ENCODE data around the gene HYLS1.
A peak's percentile ranks its signal among the peaks of the same experiment; 100 is the strongest.

The HYLS1 gene

DNA sequence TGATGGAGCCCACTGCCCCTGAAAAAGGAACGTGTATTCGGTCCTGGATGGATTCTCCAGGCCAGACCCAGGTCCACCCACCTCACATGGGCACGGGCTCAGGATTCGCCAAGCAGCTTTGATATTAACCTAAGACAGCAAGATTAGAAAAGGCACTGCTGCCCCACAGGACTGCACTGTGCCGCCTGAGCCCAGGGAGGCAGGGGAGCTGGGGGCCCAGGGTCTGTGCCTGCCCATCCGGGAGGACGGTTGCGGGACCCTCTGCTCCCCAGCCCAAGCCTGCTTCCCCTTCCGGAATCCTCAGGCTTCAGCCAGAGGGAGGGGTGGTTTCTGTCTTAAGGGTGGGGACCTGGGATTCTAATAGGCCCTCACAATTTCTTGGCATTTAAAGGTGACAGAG is 44.8 kb downstream of the HYLS1 start:
- DNase-seq = no peak

DNA sequence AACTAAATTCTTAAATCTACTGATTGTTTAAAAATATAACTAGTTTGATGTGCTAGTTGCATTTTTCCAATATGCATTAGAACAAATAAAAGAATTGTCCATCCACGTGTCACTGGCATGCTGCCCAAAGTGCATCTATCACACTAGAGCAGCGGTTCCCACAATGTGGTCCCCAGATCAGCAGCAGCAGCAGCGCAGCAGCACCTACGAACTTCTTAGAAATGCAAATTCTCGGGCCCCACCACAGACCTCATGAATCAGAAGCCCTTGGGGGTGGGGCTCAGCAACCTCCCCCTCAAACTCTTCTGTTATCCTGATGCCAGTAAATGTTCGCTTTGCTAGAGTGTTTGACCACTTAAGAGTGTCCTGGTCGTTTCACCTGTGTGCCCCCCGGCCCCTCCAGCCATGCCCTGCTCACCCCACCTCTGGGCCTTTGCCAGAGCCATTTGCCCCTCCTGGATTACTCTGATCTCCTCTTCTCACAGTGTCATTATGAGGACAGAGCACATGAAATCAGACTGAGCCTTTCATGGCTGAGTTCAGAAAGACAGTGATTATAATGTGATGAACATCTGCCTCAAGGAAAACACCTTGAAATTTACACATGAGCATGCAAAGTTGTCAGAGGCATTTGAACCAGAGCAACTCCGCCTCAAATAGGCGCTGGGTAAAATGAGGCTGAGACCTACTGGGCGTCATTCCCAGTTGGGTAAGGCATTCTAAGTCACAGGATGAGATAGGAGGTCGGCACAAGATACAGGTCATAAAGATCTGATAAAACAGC is 45.8 kb downstream of the HYLS1 start:
- DNase-seq = peak in 4 of 56 donors; percentile 16 to 25 (median 20)

DNA sequence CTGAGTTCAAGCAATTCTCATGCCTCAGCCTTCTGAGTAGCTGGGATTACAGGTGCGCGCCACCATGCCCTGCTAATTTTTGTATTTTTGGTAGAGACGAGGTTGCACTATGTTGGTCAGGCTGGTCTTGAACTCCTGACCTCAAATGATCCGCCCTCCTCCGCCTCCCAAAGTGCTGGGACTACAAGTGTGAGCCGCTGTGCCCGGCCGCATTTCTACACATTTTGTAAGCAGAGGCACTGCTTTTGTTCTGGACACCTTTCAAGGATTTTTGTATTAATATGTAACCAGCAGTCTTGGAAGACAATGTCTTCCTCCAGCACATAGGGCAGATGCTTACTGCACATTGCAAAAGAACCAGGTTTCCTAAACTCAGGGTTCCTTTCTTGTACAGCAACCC is 47.0 kb downstream of the HYLS1 start:
- DNase-seq = no peak

DNA sequence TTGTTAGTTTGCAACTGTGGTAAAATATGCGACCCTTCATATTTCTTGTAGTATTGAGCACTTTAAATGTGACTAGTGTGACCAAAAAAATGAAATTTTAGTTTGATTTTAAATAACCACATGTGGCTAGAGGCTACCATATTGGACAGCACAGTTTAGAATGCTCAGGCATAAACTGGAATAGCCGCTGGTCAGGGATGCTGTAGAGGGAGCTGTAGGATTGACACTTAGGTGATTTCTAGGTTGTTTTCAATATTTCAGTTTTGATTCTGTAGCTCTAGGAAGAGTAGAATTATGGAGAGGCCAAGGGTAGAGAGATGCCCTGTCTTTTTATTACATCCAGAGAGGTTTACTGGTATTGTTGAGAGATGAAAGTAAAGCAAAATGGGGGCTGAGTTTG is 47.6 kb downstream of the HYLS1 start:
- no peak for DNase-seq

DNA sequence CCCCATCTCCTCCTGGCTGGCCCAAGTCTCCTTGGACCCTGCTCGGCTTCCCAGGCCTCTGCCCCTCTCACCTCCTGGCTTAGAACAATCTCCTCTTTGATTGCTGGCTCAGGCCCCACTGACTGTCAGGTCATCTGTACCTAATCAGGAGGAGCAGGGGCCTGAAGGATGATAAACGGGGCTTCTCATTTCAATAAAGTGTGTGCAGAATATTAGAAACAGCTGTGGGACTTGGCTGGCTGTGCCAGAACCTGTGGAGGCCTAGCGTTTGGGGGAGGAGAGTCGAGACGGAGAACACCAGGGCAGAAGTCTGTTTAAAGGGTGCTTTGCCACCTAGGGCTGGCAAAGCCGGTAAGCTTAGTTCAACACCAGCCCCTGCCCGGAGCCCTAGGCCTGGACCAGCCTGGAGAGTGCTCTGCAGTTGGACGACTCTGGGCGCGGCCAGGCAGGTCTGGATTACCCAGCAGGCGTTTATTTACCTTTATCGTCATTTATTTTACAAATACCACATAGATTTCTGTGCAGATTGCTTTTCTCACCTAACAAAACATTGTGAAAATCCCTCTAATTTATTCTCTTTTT is 48.2 kb downstream of the HYLS1 start:
- no peak for DNase-seq

DNA sequence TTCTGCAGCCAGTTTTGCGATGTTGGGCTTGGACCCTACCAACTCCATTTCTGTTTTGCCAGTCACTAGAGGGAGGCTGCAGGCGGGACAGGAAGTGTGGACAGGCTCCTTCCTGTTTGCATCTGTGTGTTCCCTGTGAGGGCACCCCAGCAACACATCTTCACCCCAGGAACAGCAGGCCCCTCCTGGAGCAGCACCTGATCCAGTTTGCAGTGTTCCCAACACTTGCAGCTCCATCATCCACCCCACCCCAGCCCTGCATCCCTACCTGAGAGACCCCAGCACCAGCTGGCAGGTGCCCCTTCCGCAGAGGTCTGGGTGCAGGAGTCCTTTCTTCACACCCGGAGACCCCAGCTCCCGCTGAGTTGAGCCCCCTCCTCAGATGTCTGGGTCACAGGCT is 51.0 kb downstream of the HYLS1 start:
- no peak for DNase-seq

DNA sequence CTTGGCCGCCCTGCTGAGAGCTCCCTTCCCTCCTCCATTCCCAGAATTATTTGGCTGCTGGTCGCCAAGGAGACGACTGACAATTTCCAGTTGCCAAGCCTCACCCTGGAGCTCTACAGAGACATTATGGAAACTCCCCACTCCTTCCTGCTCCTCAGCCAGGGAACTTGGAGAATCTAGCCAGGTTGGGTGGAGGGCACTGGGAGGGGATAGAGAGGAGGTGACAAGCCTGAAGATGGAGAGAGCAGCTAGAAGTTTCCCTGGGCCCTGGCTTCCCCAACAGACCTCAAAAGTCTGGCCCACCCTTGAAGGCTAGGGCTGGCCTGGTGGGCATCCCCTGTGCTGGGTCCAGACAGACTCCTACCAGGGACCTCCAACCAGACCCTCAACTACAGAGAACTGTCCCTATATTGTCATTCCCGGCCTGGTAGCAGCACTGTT is 51.6 kb downstream of the HYLS1 start:
- DNase-seq = peak in 27 of 56 donors; percentile 7 to 62 (median 29)

DNA sequence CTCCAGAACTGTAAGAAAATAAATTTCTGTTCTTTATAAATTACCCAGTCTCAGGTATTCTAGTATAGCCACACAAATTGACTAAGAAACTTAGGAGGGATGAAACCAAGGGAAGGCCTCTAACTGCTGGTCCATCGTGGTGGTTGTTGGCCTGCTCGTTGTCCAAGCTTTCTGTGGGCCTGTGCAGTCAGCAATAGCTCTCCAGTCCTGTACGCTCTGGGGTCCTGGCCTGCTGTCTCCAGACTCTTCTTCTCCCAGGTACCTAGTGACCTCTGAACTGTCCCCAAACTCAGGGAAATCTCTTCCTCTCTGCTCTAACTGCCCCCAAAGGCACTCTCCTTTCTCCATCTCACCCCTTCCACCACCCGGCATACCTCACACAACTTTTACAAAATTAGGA is 52.7 kb downstream of the HYLS1 start:
- no peak for DNase-seq

DNA sequence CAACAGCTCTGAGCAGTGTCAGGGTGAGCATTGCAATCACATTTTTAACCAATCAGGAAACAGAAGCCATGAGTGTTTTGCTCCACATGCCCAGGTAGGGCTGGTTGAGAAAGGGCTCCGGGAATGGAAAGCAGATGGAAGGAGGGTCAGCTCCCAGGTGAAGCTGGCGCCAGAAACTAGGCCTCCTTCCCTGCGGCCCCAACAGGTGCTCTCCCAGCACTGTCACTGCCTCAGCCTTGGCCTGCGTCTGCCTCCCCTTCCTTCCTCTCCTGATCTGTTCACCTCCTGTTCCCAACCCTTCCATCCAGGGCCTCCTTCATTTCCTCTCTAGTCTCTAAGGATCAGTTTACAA is 53.8 kb downstream of the HYLS1 start:
- DNase-seq = no peak

DNA sequence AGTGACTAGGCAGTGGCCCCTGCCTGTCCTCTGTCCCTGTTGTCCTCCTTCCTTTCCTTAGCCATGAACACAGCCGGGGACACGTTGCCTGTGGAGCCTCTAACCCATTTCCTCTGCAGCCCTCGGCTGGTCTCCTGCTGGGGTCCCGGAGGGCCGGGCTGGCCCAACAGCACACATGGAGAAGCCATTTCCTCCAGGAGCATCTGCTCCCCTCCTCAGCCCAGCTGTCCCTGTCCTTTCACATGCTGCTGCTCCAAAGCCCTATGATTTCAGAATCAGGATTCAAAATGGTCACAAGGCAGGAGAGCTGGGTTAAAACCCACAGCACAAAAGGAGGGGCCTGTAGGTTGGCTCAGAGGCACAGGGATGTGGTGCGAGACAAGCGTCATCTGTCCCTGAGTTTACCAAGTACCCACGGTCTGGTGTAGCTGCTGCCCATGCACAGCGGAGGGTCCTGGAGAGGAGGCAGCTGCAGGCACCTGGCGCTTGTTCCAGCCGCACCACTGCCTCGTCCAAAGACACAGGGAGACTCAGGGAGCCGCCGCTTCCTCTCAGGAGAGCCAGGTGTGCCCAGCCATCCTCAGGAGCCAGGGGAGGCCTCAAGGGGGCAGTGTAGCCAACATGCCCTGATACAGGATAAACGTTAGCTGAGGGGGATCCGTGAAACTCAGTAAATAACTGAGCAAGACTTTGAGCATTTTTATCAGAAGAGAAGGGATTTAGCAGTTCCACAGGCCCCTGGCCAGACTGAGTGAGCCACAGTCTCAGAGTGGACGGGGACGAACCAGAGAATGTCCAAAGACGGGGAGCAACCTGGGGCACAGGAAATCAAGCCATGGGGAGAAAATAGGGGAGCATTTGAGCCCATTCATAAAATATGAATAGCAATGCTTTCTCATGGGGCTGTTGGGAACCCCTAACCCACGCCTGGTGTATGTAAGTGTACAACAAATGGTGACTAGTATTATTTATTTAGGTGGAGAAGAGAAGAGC is 54.4 kb downstream of the HYLS1 start:
- DNase-seq = peak in 21 of 56 donors; percentile 5 to 66 (median 17)

DNA sequence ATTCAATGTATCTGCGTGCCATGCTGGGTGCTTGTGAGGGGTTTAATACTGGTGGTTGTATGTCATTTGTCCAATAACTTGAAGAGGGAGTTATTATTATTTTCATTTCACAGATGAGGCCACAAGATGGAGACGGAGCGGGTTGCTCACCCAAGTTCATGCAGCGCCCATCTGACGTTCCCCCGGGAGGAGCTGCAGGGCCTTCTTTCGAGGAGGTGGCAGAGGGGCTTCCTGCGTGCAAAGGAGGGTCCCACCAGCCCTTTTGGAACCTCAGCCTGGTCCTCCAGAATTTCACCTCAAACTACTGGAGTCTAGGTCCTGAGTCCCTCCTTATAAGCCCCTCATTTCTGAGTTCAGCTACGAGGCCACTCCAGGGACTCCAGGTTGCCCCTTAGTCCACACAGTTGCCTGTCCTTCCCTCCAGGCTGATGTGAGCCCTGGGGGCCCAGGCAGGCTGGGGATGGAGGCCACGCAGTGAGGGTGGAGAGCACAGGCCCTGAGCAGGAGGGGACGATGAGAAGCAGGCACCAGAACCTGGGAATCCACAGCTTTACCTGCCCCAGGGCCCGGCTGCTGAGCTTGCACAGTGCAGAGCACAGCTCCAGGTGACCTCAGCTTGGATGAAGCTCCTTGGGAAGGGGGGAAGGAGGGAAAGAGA is 55.4 kb downstream of the HYLS1 start:
- DNase-seq = no peak

DNA sequence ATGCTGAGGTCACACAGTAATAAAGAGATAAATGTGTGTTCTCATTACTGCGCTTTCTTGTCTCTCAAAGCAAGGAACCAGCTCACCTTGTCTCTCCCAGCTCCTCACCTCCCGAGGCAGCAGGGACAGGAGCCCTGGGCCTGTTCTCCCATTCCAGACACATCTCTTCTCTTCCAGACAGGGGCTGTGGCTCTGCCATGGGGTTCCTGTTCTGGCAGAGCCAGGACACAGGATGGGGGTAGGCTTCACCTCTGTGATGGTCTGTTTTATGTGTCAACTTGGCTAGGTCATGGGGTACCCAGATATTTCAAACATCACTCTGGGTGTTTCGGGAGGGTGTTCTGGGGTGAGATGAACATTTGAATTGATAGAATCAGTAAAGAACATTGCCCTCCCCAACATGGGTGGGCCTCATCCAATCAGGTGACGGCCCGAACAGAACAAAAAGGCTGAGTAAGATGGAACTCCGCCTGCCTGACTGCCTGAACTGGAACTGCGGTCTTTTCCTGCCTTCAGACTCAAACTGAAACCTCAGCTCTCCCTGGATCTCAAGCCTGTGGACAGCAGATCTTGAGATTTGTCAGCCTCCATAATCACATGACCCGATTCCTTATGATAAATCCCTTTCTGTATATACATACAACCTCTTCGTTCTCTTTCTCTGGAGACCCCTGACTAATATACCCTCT is 56.3 kb downstream of the HYLS1 start:
- DNase-seq = no peak

DNA sequence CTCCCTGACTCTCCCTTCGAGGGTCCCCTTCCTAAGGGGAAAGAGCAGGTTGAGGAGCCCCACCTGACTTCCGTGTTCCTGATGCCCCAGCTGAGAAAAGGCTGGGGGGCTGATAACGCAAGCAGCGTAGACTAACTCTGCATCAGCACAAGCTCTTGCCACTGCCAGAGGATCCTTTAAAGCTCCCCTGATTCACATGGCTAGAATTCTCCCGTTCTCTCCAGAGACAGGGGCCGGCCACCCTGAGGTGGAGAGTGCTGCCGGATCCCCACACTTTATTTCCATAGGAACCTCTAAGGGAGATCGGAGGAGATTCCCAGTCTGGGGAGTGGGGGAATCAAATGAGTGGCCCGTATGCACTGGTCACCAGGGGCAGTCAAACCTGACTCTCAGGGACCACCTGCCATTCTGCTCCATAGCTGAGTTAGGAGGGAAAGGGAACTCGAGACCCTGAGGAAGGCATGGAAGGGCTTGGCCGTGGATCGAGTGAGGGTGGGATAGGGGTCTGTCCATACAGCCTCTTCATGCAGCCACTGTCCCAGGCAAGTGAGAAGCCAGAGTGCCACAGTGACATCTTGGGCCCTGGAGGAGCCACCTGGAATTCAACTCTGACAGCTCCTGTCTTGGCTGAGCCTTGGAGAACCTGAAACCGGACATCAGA is 57.0 kb downstream of the HYLS1 start:
- no peak for DNase-seq

DNA sequence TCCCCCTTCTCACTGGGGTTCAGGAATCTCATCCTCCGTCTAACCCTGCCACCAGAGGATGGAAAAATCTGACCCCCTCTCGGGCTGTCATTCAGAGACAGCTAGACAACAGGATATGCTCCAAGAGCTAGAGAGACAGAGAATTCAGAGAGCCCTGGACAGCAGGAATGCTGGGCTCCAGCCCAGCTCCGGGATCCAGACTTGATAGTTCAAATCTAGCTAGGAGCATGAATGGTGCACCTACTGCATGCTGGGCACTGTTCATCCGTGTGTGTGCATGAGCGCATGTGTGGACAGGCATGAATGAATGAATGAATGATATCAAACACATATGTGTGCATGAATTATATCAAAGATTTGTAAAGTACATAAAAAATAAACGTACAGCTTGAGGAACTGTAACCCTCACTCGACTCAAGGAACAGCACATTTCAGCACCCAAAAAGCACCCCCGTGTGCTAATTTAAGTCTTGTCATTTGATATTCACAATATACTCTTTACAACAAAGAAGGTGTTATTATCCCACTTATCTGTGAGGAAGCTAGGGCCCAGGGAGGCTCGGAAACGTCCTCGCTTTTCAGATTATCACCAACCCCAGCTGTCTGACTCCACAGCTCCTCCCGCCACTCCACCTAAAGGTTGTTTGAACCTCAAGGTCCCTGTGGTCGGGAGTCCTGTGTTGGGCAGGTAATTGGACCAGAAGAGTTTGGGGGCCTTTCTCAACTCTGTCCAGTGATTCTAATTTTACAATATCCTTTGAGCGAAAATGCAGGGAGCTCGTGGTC is 57.7 kb downstream of the HYLS1 start:
- DNase-seq = peak in 1 of 56 donors; percentile 6

DNA sequence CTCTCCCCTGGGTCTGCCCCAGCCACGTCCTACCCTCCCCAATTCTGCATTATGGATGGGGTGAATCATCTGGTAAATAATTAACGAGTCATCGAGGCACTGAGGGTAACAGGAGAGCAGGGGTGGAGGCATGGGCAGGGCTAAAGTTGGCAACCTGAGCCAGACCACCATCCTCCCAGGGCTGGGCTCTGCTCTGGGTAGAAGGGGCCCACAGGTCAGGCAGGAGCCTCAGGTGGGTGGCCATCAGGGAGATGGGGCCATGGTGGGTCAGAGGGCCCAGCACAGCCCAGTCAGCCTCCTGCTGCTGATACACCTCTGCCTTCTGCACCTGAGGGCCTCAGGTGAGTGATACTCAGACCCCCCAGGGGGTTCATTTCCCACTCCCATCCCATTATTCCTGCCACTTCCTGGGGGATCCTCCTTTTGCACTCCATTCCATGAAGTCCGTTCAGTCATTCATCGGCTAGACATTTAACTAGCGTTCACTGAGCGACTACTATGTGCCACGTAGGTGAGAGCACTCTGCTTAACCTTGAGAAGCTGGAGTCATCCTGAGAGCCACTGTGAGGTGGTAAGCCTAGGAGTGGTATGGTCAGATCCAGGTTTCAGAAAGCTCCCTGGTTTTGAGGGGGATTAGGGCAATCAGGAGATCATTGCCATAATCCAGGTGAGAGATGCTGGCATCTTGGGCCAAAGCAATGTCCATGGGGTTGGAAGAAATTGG is 58.5 kb downstream of the HYLS1 start, which contains the start of gene VSIG10L2:
Gene VSIG10L2 (plus strand): TSS at position 248 of the 724 bp plus-strand sequence. CDS start 12 bp downstream, at position 260.
- no peak for DNase-seq

DNA sequence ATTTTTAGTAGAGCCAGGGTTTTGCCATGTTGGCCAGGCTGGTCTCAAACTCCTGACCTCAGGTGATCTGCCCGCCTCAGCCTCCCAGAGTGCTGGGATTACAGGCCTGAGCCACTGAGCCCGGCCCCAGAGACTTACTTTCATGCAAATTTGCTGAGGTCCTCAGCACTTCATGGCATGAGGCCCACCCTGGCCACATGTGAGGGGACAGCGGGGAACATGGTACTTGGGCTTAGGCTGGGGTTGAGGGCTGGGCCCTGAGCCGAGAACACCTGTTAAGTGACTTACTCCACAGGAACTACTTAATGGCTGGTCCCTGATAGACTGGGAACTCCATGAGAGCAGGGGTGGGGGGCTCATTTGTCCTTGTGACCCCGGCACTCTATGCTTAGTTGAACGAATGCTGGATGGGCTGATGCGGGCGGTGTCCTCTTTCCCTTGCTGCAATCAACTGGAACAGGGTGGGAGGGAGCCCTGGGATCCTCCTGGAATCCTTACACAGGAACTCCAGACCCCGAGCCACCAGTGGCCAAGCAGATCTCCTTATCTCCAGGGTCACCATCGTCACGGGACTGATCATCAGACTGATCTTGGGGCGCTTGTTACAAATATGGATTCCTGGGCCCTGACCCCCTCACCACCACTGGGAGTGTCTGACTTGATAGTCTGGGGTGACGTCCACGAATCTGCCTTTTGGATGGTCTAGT is 59.4 kb downstream of the HYLS1 start:
- DNase-seq = no peak

DNA sequence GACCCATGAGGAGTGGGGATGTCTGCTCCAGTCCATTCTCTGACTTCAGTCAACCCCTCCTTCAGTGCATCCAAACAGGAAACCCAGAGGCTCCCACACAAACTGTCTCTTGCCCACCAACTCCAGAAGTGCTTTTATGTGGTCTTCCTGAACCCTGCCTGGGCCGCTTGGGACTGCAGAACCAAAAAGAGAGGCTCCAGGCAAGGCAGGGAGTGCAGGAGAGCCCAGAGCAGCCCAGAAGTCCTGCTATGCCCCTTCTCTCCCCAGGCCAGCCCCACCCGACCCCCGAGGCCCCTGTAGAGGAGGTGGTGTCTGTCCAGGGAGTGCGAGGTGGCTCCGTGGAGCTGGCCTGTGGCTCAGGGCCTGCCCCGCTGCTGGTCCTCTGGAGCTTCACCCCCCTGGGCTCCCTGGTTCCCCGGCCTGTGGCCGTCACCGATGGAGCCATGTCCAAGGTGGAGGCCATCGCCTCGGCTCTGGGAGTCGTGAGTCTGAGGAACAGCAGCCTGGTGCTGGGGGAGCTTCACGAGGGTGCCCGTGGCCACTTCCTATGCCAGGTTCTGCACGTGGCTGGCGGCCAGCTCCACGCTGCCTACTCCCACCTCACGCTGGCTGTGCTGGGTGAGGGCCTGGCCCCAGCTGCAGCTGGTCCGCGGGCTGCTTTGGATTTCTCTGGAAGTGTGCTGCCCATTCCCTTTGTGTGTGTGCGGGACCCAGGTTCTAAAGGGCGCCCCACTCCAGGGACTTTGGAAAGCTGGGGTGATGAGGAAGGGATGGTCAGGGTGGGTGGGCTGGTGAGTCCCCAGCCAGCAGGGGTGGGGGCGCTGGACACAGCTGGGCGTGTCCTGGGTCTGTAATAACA is 60.2 kb downstream of the HYLS1 start:
- no peak for DNase-seq
